Neural cell (in vitro differentiated cells): ENCODE data around the gene SH3GL2. TPM values are rescaled to one million over a fixed set of nuclear protein-coding genes. Genes with fewer than 3 reads are reported as not detected.

Experiments used
- H2AFZ ChIP-seq: fragments of 200-600, 300-800 bp; sonication (generic), shearing (Covaris generic); 2 replicates; pipeline ENCODE4 v1.6.0; 2014; ENCODE audit warnings: low read depth, mild to moderate bottlenecking, antibody characterized with exemption, low read length, moderate library complexity
- H3F3A ChIP-seq: fragments of 200-600 bp; shearing (Covaris generic); 2 replicates; pipeline ENCODE4 v1.6.1; 2016; ENCODE audit warnings: mild to moderate bottlenecking, moderate library complexity, mixed read lengths, antibody characterized with exemption, low read length; ENCODE audit not compliant: insufficient read depth, poor library complexity, severe bottlenecking
- H3K27ac ChIP-seq: fragments of 200-600, 300-800 bp; sonication (generic), shearing (Covaris generic); 2 replicates; pipeline ENCODE4 v1.5.1; 2014; ENCODE audit warnings: mild to moderate bottlenecking, low read length, moderate library complexity
- H3K27me3 ChIP-seq: fragments of 300-800, 200-600 bp; sonication (generic), shearing (Covaris generic); 2 replicates; pipeline ENCODE4 v1.6.0; 2014; ENCODE audit warnings: mild to moderate bottlenecking, low read depth, low read length, moderate library complexity; ENCODE audit not compliant: insufficient read depth
- H3K36me3 ChIP-seq: fragments of 300-800, 200-600 bp; sonication (generic), shearing (Covaris generic); 2 replicates; pipeline ENCODE4 v1.5.1; 2014; ENCODE audit warnings: mild to moderate bottlenecking, antibody characterized with exemption, low read length, moderate library complexity; ENCODE audit not compliant: insufficient read depth
- H3K4me2 ChIP-seq: fragments of 300-800, 200-600 bp; sonication (generic), shearing (Covaris generic); 2 replicates; pipeline ENCODE4 v1.6.0; 2014; ENCODE audit warnings: mild to moderate bottlenecking, low read length
- H3K4me3 ChIP-seq: fragments of 300-800, 200-600 bp; sonication (generic), shearing (Covaris generic); 2 replicates; pipeline ENCODE4 v1.5.1; 2014; ENCODE audit warnings: mild to moderate bottlenecking, low read length, moderate library complexity
- H3K79me2 ChIP-seq: fragments of 200-600 bp; shearing (Covaris generic); replicated peaks from 2 replicates; pipeline ENCODE4 v1.6.0; 2014; ENCODE audit warnings: mild to moderate bottlenecking, low read length, moderate library complexity; ENCODE audit not compliant: insufficient read depth
- H3K9ac ChIP-seq: fragments of 300-800, 200-600 bp; sonication (generic), shearing (Covaris generic); 2 replicates; pipeline ENCODE4 v1.6.1; 2016; ENCODE audit warnings: mild to moderate bottlenecking, low read length, mixed read lengths
- H3K9me2 ChIP-seq: fragments of 200-600 bp; shearing (Covaris generic); 2 replicates; pipeline ENCODE4 v1.6.1; 2016; ENCODE audit warnings: mild to moderate bottlenecking, low read length, mixed read lengths; ENCODE audit not compliant: insufficient read depth
- H3K9me3 ChIP-seq: fragments of 200-600, 300-800 bp; sonication (generic), shearing (Covaris generic); 2 replicates; pipeline ENCODE4 v1.6.1; 2016; ENCODE audit warnings: mild to moderate bottlenecking, mixed run types, low read length, moderate library complexity, mixed read lengths
- H4K20me1 ChIP-seq: fragments of 200-600 bp; shearing (Covaris generic); 2 replicates; pipeline ENCODE4 v1.6.1; 2016; ENCODE audit warnings: mild to moderate bottlenecking, mixed run types; ENCODE audit not compliant: insufficient read depth
- EP300 ChIP-seq: fragments of 450-650 bp; conservative IDR thresholded peaks from 2 replicates; pipeline ENCODE4 v1.6.1; 2014; ENCODE audit warnings: antibody characterized with exemption, mild to moderate bottlenecking, moderate library complexity; ENCODE audit not compliant: poor library complexity, severe bottlenecking
- EZH2 ChIP-seq: fragments of 200-600, 300-800 bp; shearing (Covaris generic), sonication (generic); IDR thresholded peaks from 2 replicates; pipeline ENCODE4 v1.6.1; 2014; ENCODE audit warnings: antibody characterized with exemption, low read length, borderline replicate concordance, mild to moderate bottlenecking; ENCODE audit not compliant: insufficient read depth, poor library complexity, severe bottlenecking
- MXI1 ChIP-seq: fragments of 450-650 bp; conservative IDR thresholded peaks from 2 replicates; pipeline ENCODE4 v1.6.1; 2014; ENCODE audit warnings: antibody characterized with exemption, mild to moderate bottlenecking; ENCODE audit not compliant: poor library complexity, severe bottlenecking
- POLR2AphosphoS5 ChIP-seq: IDR thresholded peaks from 2 replicates; pipeline ENCODE4 v1.6.1; 2012
- RAD21 ChIP-seq: fragments of 450-650 bp; conservative IDR thresholded peaks from 2 replicates; pipeline ENCODE4 v1.6.1; 2014; ENCODE audit warnings: antibody characterized with exemption, mild to moderate bottlenecking, moderate library complexity
- SMC3 ChIP-seq: fragments of 450-650 bp; conservative IDR thresholded peaks from 2 replicates; pipeline ENCODE4 v1.6.1; 2014; ENCODE audit warnings: antibody characterized with exemption, mild to moderate bottlenecking, moderate library complexity; ENCODE audit not compliant: poor library complexity
- TAF1 ChIP-seq: IDR thresholded peaks from 2 replicates; pipeline ENCODE4 v1.6.1; 2012; ENCODE audit warnings: low read depth
- polyA plus RNA-seq: library from polyadenylated mRNA; depleted of rRNA; stranded (reverse); fragments of >200 nt; gene quantifications from 2 replicates; pipeline ENCODE4 v1.2.3, GENCODE V29; 2014
- TF ChIP-seq, protein P1 (sequence below): IDR thresholded peaks from 2 replicates; pipeline ENCODE4 v1.6.1; 2012; ENCODE audit warnings: borderline replicate concordance
- TF ChIP-seq, protein P2 (sequence below): fragments of 450-650 bp; IDR thresholded peaks from 2 replicates; pipeline ENCODE4 v1.5.1; 2014; ENCODE audit warnings: antibody characterized with exemption, mild to moderate bottlenecking, moderate library complexity; ENCODE audit not compliant: poor library complexity, severe bottlenecking

Gene SH3GL2
- polyA plus RNA-seq, 1 donor from 2014 or later, result 13.5 TPM

DNA sequence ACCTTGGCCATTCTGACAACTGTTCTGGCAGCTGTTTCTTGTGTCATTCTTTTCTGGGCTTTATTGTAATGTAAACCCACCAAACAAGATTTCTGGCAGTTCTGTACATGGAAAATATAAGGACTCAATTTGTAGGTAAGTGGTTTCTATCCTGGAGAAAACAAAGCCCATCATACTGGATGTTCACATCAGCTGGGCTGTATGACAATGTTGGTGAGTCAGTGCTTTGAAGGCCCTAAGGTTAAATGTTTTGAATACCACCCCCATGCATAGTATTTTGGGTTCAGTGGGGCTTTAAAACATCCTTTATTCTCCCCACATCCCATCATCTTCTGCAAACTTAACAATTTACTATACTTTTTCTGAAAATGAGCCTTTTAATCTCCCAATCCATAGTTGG, 52.5 kb downstream of the SH3GL2 start:
- no peak for TF ChIP-seq MXI1
- TF ChIP-seq POLR2AphosphoS5, result no peak
- TF ChIP-seq TAF1, result no peak
- no peak for TF ChIP-seq EZH2
- no peak for TF ChIP-seq EP300
- no peak for TF ChIP-seq SMC3
- TF ChIP-seq, protein P1, sequence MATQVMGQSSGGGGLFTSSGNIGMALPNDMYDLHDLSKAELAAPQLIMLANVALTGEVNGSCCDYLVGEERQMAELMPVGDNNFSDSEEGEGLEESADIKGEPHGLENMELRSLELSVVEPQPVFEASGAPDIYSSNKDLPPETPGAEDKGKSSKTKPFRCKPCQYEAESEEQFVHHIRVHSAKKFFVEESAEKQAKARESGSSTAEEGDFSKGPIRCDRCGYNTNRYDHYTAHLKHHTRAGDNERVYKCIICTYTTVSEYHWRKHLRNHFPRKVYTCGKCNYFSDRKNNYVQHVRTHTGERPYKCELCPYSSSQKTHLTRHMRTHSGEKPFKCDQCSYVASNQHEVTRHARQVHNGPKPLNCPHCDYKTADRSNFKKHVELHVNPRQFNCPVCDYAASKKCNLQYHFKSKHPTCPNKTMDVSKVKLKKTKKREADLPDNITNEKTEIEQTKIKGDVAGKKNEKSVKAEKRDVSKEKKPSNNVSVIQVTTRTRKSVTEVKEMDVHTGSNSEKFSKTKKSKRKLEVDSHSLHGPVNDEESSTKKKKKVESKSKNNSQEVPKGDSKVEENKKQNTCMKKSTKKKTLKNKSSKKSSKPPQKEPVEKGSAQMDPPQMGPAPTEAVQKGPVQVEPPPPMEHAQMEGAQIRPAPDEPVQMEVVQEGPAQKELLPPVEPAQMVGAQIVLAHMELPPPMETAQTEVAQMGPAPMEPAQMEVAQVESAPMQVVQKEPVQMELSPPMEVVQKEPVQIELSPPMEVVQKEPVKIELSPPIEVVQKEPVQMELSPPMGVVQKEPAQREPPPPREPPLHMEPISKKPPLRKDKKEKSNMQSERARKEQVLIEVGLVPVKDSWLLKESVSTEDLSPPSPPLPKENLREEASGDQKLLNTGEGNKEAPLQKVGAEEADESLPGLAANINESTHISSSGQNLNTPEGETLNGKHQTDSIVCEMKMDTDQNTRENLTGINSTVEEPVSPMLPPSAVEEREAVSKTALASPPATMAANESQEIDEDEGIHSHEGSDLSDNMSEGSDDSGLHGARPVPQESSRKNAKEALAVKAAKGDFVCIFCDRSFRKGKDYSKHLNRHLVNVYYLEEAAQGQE, result no peak
- TF ChIP-seq, protein P2, sequence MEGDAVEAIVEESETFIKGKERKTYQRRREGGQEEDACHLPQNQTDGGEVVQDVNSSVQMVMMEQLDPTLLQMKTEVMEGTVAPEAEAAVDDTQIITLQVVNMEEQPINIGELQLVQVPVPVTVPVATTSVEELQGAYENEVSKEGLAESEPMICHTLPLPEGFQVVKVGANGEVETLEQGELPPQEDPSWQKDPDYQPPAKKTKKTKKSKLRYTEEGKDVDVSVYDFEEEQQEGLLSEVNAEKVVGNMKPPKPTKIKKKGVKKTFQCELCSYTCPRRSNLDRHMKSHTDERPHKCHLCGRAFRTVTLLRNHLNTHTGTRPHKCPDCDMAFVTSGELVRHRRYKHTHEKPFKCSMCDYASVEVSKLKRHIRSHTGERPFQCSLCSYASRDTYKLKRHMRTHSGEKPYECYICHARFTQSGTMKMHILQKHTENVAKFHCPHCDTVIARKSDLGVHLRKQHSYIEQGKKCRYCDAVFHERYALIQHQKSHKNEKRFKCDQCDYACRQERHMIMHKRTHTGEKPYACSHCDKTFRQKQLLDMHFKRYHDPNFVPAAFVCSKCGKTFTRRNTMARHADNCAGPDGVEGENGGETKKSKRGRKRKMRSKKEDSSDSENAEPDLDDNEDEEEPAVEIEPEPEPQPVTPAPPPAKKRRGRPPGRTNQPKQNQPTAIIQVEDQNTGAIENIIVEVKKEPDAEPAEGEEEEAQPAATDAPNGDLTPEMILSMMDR, result no peak
- TF ChIP-seq RAD21, result no peak
- H3K9me3 ChIP-seq, result no peaks in the 10 kb centered on the region

DNA sequence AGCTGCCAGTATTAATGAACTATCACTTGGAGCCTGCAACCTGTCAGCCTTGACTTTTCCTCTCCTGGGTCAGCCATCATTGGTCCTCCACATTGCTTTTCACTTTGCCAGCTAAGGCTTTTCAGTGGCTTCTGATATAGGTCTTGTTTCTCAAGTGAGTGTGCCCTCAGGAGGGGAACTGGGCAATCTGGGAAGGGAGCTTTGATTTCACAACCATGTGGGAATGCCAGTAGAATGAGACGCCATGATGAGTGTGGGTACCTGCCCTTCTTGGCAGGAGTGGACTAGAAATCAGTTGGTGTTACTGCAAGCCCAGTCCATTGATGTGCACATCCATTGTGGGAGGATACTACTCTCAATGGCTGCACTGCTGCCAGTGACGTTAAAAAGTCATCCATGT, 54.1 kb downstream of the SH3GL2 start:
- Histone ChIP-seq H3K4me3 (no peak overlapping the region), H3K27ac (no peak overlapping the region), H3K9me3 (no peaks in the 10 kb centered on the region), H3K4me2 (no peak overlapping the region), H2AFZ (no peak overlapping the region), H4K20me1 (no peaks in the 10 kb centered on the region), H3K9ac (no peak overlapping the region), H3K36me3 (no peaks in the 10 kb centered on the region), H3K9me2 (no peaks in the 10 kb centered on the region), H3K27me3 (no peaks in the 10 kb centered on the region), H3K79me2 (no peaks in the 10 kb centered on the region), H3F3A (no peaks in the 10 kb centered on the region)
- TF ChIP-seq TAF1, result no peak
- TF ChIP-seq, protein P1, result no peak
- no peak for TF ChIP-seq POLR2AphosphoS5
- no peak for TF ChIP-seq EZH2
- TF ChIP-seq SMC3, result no peak

More for the DNA sequence above, 52.5 kb downstream of the SH3GL2 start:
- Histone ChIP-seq H4K20me1 (no peaks in the 10 kb centered on the region), H2AFZ (no peak overlapping the region), H3K4me2 (no peak overlapping the region), H3K27me3 (no peaks in the 10 kb centered on the region), H3K36me3 (no peaks in the 10 kb centered on the region), H3K27ac (no peak overlapping the region), H3K79me2 (no peaks in the 10 kb centered on the region), H3K4me3 (no peak overlapping the region), H3K9me2 (no peaks in the 10 kb centered on the region), H3F3A (no peaks in the 10 kb centered on the region), H3K9ac (no peak overlapping the region)
